ENCODE results near the gene TSFM.

TSFM gene
- total RNA-seq, result 1.7 reads per million in 2 experiments

- DNase-seq (ENCODE audit: low read depth), result peak; percentile 95
These were observed at the start of gene TSFM for GRCh38 chr12:57782608-57783465. TSS of gene TSFM (plus strand) at chr12:57782787. CDS start at chr12:57782802, 15 bp downstream.

- DNase-seq (ENCODE audit: low read depth), result no peak
These were observed 48.7 kb upstream of the TSFM start for GRCh38 chr12:57733928-57734327.

- DNase-seq (ENCODE audit: low read depth), result no peak
These were observed 48.0 kb upstream of the TSFM start for GRCh38 chr12:57734591-57734990.

DNA sequence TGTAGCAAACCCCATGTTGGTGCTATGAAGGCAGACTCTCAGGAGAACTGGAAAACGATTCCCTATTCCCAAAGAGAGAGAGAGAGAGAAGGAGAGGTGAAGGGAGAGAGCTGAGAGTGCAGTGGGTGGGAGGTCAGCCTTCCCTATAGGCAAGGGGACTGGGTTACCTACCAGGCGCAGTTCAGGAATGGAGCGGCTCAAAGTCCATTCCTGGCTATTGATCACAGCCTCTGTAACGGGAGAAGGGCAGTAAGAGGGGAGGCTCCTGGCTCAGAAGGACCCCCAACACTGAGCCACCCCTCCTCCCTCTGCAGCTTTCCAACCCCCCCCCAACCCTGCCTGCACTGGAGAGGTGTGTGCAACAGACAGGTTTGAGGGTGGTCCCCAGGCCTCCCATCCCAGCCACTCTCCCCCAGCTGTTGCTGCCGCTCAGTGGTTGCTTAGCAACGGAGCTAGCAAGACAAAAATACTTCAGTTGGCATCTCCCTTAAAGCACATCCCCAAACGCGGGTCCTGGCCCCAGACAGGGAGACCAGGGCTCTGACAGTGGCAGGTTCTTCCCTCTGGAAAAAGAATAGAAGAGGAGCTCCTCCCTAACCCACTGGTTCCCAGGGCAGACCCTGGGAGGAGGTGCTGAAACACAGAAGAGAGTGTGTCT lies 47.3 kb upstream of the TSFM start:
- DNase-seq (ENCODE audit: low read depth), result no peak

- no peak for DNase-seq (ENCODE audit: low read depth)
These were observed 46.4 kb upstream of the TSFM start for GRCh38 chr12:57735952-57736740.

DNA sequence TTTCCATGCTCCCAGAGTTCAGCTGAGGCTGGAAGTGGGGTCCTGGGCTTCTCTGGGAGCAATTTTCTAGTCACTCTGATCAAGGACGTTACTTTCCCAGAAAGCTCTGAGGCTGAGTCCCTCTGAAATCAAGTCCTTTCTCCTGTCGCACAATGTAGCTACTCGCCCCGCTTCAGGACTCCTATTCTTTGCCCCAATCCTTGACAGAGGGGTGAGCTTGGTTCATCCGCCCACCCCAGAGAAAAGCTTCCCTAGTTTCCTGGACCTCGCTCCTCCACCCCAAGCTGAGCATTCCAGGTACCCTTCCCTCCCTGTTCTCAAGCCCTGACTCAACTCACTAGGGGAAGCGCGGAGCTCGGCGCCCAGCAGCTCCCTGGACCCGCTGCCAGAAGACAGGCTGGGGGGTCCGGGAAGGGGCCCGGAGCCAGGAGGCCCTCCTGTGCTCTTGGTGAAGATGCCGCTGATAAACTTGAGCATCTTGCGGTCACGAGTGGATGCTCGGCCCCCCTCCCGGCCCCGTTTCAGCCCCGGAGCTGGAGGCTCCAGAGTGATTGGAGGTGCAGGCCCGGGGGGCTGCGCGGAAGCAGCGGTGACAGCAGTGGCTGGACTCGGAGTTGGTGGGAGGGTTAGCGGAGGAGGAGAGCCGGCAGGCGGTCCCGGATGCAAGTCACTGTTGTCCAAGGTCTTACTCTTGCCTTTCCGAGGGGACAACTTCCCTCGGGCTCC lies 45.7 kb upstream of the TSFM start:
- DNase-seq (ENCODE audit: low read depth), result no peak

GRCh38 chr12:57737467-57738460 lies 44.8 kb upstream of the TSFM start:
- no peak for DNase-seq (ENCODE audit: low read depth)

DNA sequence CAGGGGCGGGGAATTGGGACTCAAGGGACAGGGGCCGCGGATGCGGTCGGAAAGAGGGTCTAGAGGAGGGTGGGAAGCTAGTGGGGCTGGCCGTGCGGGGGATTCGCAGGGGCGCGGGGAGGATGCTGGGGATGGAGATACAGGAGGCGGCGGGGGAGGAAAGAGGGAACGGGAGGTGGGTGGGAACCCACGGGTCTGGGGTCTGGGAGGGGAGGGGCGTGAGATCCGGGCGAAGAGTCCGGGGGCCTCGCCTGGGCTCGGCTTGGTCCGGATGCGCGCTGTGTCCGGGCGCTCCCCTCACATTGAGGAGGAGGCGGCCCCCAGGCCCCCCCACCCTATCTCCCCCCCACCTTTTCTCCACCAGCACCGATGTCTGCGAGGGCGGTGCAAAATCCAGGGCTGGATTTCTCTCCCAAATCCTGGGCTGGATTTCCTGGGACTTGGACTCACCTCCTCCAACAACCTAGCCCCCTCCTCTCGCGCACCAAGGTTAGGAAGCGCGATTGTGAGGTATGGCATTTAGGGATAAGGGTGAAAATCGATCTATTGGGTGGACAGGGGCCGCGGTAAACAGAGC lies 43.8 kb upstream of the TSFM start, which contains the start of gene AGAP2:
Gene AGAP2, minus strand, starts transcription at position 82 of the 577 bp plus-strand sequence. CDS start 496 bp downstream, outside the sequence.
- no peak for DNase-seq (ENCODE audit: low read depth)

DNA sequence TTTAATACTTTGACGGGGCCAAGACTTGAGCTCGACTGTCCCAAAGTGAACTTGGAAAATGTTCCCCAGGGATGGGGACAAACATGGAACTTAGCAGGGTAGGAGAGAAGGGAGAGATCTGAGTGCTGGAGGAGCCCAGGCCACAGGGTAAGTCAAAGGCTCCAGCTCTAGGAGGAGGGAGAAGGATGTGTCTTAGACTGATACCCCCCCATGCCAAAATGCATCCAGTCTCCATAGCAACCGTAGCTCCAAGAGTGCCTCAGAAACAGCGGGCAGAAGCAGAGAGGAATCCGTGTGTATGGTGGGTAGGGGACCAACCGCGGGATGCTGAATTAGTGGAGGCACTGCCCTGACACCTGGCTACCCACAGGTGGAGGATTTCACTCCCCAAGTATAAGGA lies 43.2 kb upstream of the TSFM start:
- DNase-seq (ENCODE audit: low read depth), result no peak

GRCh38 chr12:57739914-57740538 lies 42.6 kb upstream of the TSFM start:
- no peak for DNase-seq (ENCODE audit: low read depth)

- DNase-seq (ENCODE audit: low read depth), result peak; percentile 76
These were observed 41.8 kb upstream of the TSFM start for GRCh38 chr12:57740656-57741412.

DNA sequence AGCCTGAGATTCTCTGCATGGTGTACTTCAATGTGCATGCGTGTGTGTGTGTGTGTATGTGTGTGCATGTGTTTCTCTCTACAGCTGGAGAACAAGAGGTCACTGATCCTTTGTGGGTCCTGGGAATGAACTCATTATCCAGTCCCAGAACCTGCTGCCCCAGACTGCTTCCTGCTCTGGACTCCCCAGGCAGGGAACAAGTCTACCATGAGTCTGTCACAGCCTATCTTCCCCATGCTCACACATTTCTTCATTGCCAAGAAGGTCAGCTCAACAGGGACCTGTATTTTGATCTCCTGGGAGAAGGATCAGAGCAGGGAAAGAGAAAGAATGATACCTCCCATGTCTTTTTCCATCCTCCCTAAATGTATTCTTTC lies 41.2 kb upstream of the TSFM start:
- DNase-seq (ENCODE audit: low read depth), result no peak

DNA sequence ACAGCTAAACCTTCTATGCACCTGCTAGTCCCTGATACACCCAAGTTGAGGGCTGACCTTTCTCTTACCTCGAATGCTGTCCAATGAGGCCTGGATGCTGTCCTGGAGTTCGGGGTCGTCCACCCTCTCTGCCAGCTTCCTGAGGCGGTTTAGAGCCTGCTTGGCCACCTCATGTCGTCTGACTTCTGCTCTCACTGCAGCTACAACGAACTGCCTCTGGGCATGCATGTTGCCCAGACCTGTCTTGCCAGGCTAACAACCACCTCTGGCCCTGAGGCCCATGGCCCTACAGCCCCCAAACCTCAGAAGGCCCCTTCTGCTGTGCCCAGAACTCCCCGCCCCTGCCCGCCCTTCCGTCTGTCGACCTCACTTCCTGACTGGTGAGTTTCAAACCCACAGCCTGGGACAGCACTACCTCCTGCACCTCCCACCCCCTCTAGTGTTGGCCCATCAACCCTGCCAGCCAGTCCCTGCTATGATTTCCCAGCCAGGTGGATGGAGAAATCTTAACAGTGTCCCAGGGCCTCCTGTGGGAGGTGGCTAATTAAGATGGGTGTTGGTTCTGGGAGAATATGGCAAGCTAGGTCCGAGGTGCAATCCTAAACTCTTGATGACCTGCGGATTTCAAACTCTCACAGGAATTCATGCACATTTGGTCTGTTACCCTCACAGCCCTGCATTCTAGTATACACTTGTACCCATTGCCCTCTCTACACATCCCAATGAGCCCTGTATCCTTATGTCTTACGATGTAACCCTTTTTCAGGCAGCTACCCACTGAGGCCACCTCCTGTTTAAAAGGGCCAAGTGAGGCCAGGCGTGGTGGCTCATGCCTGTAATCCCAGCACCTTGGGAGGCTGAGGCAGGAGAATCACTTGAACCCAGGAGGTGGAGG lies 40.5 kb upstream of the TSFM start:
- DNase-seq (ENCODE audit: low read depth), result peak; percentile 71

DNA sequence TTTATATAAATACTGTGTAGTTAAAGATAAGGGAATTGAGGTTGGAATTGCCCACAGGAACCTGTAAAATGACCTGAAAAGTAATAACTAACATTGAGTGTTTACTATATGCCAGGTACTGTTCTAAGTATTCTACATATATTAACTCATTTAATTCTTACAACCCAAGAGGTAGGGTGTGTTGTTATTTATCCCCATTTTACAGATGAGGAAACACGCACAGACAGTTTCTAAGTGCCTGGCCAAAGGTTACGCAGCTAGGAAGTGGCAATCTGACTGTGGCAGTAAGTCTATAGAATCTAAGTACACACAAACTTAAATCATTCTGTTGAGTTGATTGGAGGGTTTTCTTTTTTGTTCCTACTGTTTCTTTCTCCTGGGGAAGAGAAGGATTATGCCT lies 38.8 kb upstream of the TSFM start:
- no peak for DNase-seq (ENCODE audit: low read depth)

DNA sequence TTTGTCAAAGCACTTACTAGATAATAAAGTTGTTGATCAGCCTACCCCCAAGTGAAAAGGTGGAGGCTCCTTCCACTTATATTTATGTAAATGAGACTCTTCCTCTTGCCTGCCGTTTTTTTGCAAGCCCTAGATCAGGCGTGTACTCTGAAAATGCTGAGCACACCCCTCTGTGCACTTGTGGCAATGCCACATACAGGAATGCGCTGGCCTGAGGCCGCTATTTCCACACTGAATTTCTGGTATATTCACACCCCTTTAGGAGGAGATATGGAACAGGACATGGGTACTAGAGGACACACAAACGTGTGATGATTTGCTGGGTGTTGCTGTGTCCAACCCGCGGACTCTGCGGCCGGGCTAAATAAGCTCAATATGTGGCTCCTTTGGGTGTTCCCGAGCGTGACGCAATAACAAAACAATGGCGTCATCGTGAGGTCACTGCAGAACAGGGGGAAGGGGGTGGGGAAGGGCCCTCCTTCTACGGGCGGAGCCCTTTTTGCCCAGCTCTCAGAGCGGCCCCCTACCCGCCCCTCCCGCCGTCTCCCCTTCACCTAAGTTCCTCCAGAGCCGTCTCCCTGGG lies 38.3 kb upstream of the TSFM start:
- peak; percentile 68 for DNase-seq (ENCODE audit: low read depth)

- peak; percentile 92 for DNase-seq (ENCODE audit: low read depth)
These were observed 37.7 kb upstream of the TSFM start, which contains the start of gene TSPAN31 for GRCh38 chr12:57744777-57745484. TSS of gene TSPAN31 (plus strand) at chr12:57745039. CDS start at chr12:57745155, 116 bp downstream.

- no peak for DNase-seq (ENCODE audit: low read depth)
These were observed 37.1 kb upstream of the TSFM start for GRCh38 chr12:57745485-57745881.
